HAP-1 (cell line): ENCODE results near the gene ECM2.

Experiments used
- DNase-seq, 2 experiments: peaks; one replicate each; pipeline ENCODE4 v3.0.0-alpha.2; 2016 to 2020; ENCODE audit warnings: low spot score in 2 of 2
- H3K27me3 ChIP-seq: fragments of 250-450 bp; sonication (Bioruptor Pico); 2 replicates; pipeline ENCODE4 v1.5.1; 2020; ENCODE audit warnings: low read depth, mild to moderate bottlenecking, moderate library complexity
- H3K36me3 ChIP-seq: fragments of 250-450 bp; sonication (Bioruptor Pico); replicated peaks from 2 replicates; pipeline ENCODE4 v1.5.1; 2020; ENCODE audit warnings: mild to moderate bottlenecking
- H3K4me1 ChIP-seq: fragments of 250-450 bp; sonication (Bioruptor Pico); 2 replicates; pipeline ENCODE4 v1.5.1; 2020; ENCODE audit warnings: mild to moderate bottlenecking
- H3K4me3 ChIP-seq: fragments of 250-450 bp; sonication (Bioruptor Pico); 2 replicates; pipeline ENCODE4 v1.5.1; 2020; ENCODE audit warnings: mild to moderate bottlenecking, moderate library complexity
- H3K9me3 ChIP-seq: fragments of 250-450 bp; sonication (Bioruptor Pico); 2 replicates; pipeline ENCODE4 v1.5.1; 2020; ENCODE audit warnings: mild to moderate bottlenecking, moderate library complexity
- in situ Hi-C: fragments of 300-500 bp; cut with MboI; formaldehyde crosslinking; loops from 3 replicates; pipeline ENCODE4 v1.14.3; 2020; ENCODE audit warnings: low sequenced_read_pairs, inconsistent platforms, mixed read lengths

Gene ECM2

DNA sequence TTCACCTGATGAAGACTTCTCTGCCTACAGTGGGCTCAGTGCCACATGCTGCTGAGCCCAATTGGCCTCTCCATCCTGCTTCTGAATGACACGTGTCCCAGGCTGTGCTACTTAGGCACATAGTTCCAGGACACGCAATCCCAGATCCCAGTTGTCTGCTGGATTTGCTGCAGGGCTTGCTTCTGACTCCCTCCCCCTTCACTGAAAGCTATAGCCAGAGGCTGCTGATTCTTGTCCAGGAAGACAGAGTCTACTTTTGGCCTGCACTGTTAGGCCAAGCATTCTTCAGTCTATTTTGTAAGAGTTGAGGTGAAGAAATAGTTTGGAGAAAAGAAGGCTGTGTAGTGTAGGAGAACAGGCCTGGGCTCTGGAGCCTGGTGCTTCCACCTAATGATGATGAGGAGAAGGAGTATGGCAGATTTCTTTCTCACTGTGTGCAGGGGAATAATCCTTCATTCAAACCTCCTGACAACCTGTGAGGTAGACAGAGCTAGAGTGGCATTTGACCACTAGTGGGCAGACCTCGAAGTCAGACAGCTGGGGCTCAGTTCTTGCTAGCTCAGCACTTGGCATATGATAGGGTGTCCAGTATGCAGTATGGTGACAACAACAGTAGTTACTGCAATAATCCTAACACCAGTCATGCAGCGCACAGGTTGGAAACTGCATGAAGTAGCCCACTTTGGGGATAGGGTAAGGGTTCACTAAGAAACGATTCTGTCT is 34.0 kb downstream of the ECM2 start:
- H3K36me3 ChIP-seq, result no peaks in the 10 kb centered on the region
- in situ Hi-C loops, result loop anchor here (10.0 kb wide), 1 partner anchor 133 kb away; no protein-coding TSS in a partner anchor
- no peaks in the 10 kb centered on the region for H3K9me3 ChIP-seq
- H3K27me3 ChIP-seq, result no peaks in the 10 kb centered on the region
- DNase-seq, result peak; percentile 37 to 61
- no peak overlapping the region for H3K4me3 ChIP-seq
- peaks cover 28% of the 10 kb centered on the region for H3K4me1 ChIP-seq

DNA sequence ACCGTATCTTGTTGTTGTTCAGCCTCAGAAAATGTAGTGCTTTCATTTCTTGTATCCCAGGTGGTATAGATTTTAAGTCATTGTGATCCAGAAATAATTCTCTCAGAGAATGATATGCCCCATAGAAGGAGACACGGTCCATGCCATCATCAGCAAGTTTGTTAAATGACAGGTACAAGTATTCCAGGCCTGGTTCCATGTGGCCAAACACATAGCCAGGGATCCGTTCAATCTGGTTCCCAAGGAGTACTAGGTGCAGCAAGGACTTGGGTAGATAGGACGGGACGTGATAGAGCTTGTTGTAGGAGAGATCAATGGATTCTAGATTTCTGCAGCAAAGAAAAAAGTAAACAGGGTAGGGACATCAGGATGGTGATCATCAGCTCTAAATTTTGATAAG is 35.1 kb downstream of the ECM2 start:
- Histone ChIP-seq H3K36me3 (no peaks in the 10 kb centered on the region), H3K27me3 (no peaks in the 10 kb centered on the region), H3K4me1 (peaks cover 26% of the 10 kb centered on the region), H3K9me3 (no peaks in the 10 kb centered on the region), H3K4me3 (no peak overlapping the region)
- in situ Hi-C loops, result loop anchor here (10.0 kb wide), 1 partner anchor 134 kb away; no protein-coding TSS in a partner anchor
- DNase-seq, result no peak

DNA sequence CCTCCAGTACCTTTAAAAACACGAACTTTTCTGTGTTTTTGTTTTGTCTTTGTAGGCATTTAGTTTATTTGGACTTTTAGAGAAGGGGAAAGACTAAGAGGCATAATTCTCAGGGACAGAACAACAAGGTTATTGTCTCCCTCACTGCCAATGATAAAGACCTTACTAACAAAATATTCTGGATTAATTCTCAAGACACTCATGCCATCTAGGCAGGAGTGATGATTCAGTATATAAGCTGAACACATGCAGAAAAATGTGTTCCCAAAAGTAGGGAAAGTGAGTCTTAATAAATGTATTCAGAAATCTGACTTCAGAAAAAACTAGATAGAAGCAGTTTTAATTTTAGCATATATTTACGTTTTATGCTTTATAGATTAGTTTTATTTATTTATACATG is 36.1 kb downstream of the ECM2 start:
- in situ Hi-C loops, result loop anchor here (10.0 kb wide), 1 partner anchor 135 kb away; no protein-coding TSS in a partner anchor
- no peak overlapping the region for H3K4me3 ChIP-seq
- H3K9me3 ChIP-seq, result no peaks in the 10 kb centered on the region
- no peak for DNase-seq
- no peaks in the 10 kb centered on the region for H3K36me3 ChIP-seq
- H3K4me1 ChIP-seq, result peaks cover 24% of the 10 kb centered on the region
- no peaks in the 10 kb centered on the region for H3K27me3 ChIP-seq

DNA sequence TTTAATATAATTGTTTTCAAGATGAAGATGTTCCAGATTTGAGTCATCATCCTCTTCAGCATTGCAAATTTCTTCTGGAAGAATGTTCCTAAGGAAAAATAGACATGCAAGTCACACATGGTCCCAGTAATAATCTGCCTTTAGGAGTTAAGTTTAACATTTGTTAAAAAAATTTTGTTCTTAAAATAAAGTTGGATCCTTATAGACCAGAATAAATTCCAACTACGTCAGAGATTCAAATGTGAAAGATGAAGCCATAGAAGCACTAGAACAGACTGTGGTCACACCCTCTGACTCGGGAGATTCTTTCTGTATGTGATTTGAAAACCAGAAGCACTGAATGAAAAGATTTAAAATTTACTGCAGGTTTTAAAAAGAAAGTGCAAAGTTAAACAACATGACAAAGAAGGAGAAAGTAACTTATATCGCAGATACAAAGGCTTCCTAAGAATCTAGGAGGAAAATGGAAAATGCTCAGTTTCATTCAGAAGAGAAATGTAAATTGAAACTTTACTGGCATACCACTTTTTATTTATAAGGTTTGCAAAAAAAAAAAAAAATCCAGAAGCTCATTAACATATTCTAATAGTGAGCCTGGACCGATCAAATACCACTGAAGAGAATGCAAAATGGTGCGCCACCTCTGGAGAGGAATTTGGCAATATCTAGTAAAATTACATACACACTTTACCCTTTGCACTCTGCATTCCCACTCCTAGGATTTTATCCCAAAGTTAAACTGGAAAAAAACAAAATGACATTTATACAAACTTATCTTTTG is 39.2 kb downstream of the ECM2 start:
- H3K4me1 ChIP-seq, result peaks cover 16% of the 10 kb centered on the region
- no peaks in the 10 kb centered on the region for H3K36me3 ChIP-seq
- no peaks in the 10 kb centered on the region for H3K27me3 ChIP-seq
- in situ Hi-C loops, result no loop called here
- peak; percentile 45 to 55 for DNase-seq
- H3K9me3 ChIP-seq, result no peaks in the 10 kb centered on the region
- no peak overlapping the region for H3K4me3 ChIP-seq

- in situ Hi-C loops, result no loop called here
- H3K9me3 ChIP-seq, result no peaks in the 10 kb centered on the region
- H3K4me3 ChIP-seq, result no peak overlapping the region
- no peaks in the 10 kb centered on the region for H3K27me3 ChIP-seq
- no peak for DNase-seq
- no peaks in the 10 kb centered on the region for H3K36me3 ChIP-seq
- peaks cover 16% of the 10 kb centered on the region for H3K4me1 ChIP-seq
Observed at GRCh38 chr9:92494856-92495255, 40.9 kb downstream of the ECM2 start.

DNA sequence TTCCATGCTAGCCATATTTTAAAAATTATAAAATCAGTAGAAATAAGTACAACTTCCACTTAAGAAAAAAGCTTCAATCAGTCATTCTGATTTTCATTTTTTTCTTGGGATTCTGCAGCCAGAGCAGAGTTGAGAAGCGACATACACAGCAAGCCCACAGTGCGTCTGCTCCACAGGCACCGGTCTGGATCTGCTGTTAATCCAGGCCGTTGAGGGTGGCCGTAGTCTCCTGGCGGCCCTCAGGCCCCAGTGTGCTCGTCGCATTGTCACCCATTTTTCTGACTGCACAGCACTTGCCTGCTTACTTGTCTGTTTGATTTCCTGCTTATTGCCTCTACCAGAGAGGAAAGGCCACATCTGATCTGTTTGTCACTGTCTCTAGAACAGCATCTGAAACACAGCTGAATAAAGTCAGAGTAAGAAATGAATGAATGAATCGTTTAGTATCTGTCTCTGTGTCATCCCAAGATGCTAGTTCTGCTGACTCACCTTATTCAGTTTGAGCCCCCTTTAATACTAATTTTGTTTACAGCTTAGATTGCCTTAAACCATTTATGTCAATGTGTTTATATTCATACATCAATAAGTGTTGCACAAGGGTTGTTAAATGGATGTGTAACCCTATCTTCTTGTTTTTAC is 41.9 kb downstream of the ECM2 start:
- H3K9me3 ChIP-seq, result no peaks in the 10 kb centered on the region
- H3K36me3 ChIP-seq, result no peaks in the 10 kb centered on the region
- H3K4me1 ChIP-seq, result peaks cover 16% of the 10 kb centered on the region
- in situ Hi-C loops, result no loop called here
- no peaks in the 10 kb centered on the region for H3K27me3 ChIP-seq
- no peak for DNase-seq
- H3K4me3 ChIP-seq, result no peak overlapping the region

DNA sequence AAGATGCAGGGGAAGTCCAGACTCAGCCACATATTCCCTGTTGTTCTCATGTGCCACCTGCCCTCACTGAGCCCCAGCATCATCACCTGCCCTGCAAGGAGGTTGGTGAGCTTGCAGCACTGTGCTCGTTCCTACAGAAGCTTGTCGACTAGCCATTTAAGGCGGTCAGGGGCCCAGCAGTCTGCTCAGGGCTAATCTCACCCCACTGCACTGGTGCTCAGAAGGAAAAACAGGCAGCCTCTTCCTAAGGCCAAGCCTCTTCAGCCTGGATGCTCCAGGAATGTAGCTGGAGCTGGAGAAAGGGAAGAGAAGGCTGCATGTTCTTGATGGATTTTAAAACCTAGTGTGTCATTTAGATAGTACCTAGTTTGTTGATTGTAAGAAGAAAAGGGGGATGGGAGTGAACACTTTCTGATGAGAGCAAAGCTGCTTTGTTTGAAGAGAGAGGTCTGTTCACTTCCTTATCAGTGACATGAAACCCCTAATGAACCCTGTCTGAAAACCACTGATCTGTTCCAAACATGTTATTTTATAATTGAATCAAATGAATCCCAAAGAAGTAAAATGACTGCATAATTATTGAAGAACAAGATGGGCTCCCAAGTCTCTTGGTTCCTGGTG is 42.9 kb downstream of the ECM2 start:
- in situ Hi-C loops, result no loop called here
- Histone ChIP-seq H3K4me1 (peaks cover 13% of the 10 kb centered on the region), H3K9me3 (no peaks in the 10 kb centered on the region), H3K4me3 (no peak overlapping the region), H3K27me3 (no peaks in the 10 kb centered on the region), H3K36me3 (no peaks in the 10 kb centered on the region)
- DNase-seq, result no peak

DNA sequence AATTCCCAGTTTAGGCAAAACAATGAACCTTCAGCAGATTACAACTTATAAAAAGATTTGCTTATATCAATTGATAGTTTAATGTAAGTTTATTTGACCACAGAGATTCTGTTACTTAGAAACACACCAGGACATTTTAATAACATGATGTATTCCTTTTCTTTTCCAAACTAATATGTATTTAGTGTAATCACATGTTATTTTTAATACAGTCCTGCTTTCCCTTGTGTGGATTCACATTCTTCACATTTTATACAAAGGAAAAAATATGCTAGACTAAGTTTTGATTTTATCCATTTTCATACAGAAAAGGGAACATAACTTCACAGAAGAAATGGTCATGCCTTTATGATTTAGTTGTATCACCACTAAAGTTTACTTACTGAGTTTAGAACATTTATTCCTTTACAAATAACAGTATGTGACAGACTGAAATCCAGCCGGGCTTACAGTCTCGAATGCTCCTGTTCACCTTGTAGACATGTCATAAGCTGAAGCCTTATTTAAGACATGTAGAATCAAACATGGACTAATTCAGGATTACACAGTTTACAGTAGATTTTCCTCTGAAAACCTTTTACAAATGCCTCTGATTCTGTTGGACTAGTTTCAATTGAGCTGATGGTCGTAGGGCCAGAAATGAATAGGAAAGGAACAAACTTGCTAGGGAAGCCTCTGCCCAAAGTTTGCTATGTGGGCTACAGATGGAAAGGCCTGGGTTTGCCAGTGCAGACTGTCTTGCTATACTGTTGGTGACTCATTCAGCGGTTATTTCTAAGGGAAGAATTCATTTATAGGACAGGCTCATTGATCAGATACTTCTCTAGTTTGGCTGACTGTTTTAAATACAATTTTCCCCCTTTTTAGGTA is 46.9 kb downstream of the ECM2 start:
- DNase-seq, result no peak
- in situ Hi-C loops, result no loop called here
- H3K36me3 ChIP-seq, result no peaks in the 10 kb centered on the region

DNA sequence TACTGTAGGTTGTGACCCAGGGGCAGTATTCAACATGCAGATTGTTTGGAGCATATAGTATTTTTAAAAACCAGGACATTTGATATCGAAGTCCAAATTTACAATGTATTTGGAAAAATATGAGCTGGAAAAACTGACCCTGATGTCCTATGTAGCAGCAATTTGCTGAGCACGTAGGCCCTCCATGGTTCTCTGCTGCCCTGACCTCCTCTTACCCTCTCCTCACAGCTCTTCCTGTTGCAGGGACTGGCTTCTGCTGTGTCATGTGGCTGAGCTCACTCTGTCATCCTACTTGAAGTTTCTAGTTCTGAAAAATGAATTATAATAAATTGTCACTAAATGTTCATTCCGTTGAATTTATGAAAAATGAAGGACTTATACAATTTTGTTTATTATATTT is 49.4 kb downstream of the ECM2 start:
- Histone ChIP-seq H3K4me1 (peaks cover under 1% of the 10 kb centered on the region), H3K9me3 (no peaks in the 10 kb centered on the region), H3K27me3 (no peaks in the 10 kb centered on the region), H3K4me3 (no peak overlapping the region), H3K36me3 (no peaks in the 10 kb centered on the region)
- in situ Hi-C loops, result no loop called here
- DNase-seq, result no peak

More for the DNA sequence above, 46.9 kb downstream of the ECM2 start:
- Histone ChIP-seq H3K27me3 (no peaks in the 10 kb centered on the region), H3K4me3 (no peak overlapping the region), H3K4me1 (no peaks in the 10 kb centered on the region; the same call in 1 of the 2 replicates), H3K9me3 (no peaks in the 10 kb centered on the region)

GRCh38 chr9:92484563-92484962 is 51.2 kb downstream of the ECM2 start:
- no peak overlapping the region for H3K4me3 ChIP-seq
- DNase-seq, result no peak
- in situ Hi-C loops, result no loop called here

GRCh38 chr9:92483627-92484545 is 51.9 kb downstream of the ECM2 start:
- H3K4me3 ChIP-seq, result no peak overlapping the region
- no peaks in the 10 kb centered on the region for H3K36me3 ChIP-seq
- in situ Hi-C loops, result no loop called here
- peaks cover 7% of the 10 kb centered on the region for H3K4me1 ChIP-seq
- no peaks in the 10 kb centered on the region for H3K27me3 ChIP-seq
- no peaks in the 10 kb centered on the region for H3K9me3 ChIP-seq
- DNase-seq, result no peak

More at GRCh38 chr9:92484563-92484962, 51.2 kb downstream of the ECM2 start:
- Histone ChIP-seq H3K4me1 (peaks cover 7% of the 10 kb centered on the region), H3K9me3 (no peaks in the 10 kb centered on the region), H3K27me3 (no peaks in the 10 kb centered on the region), H3K36me3 (no peaks in the 10 kb centered on the region)

- Histone ChIP-seq H3K36me3 (no peaks in the 10 kb centered on the region), H3K27me3 (no peaks in the 10 kb centered on the region), H3K4me1 (peaks cover 7% of the 10 kb centered on the region), H3K9me3 (no peaks in the 10 kb centered on the region), H3K4me3 (no peak overlapping the region)
- in situ Hi-C loops, result no loop called here
- no peak for DNase-seq
Observed at GRCh38 chr9:92482805-92483204, 53.0 kb downstream of the ECM2 start.
